Mesenchymal stem cell (in vitro differentiated cells and primary cell): Measurements from ENCODE around the gene KLHL6. TPM values are rescaled to one million over a fixed set of nuclear protein-coding genes. Genes with fewer than 3 reads are reported as not detected.
A peak's percentile ranks its signal among the peaks of the same experiment; 100 is the strongest.

Source experiments
- DNase-seq: peaks from one replicate; pipeline ENCODE4 v3.0.0-alpha.2; 2013
- H2AFZ ChIP-seq: one replicate; pipeline ENCODE4 v1.6.1; 2013; ENCODE audit warnings: low read depth, mild to moderate bottlenecking, control low read depth, inconsistent platforms, low read length, moderate library complexity
- H2AK5ac ChIP-seq: 2 replicates; pipeline ENCODE4 v1.6.1; 2013; ENCODE audit warnings: low read length, moderate library complexity, mild to moderate bottlenecking, inconsistent platforms; ENCODE audit not compliant: severe bottlenecking
- H2BK120ac ChIP-seq: one replicate; pipeline ENCODE4 v1.6.1; 2013; ENCODE audit warnings: low read depth, mild to moderate bottlenecking, inconsistent platforms, low read length, moderate library complexity
- H2BK12ac ChIP-seq, 2 experiments: one replicate each; pipeline ENCODE4 v1.6.1; 2013; ENCODE audit warnings: inconsistent platforms in 2 of 2, low read length in 2 of 2, mild to moderate bottlenecking in 2 of 2, moderate library complexity in 2 of 2, control low read depth in 1 of 2
- H2BK15ac ChIP-seq: one replicate; pipeline ENCODE4 v1.6.1; 2013; ENCODE audit warnings: mild to moderate bottlenecking, low read depth, inconsistent platforms; ENCODE audit not compliant: poor library complexity, severe bottlenecking
- H2BK5ac ChIP-seq: 2 replicates; pipeline ENCODE4 v1.6.1; 2013; ENCODE audit warnings: low read depth, mild to moderate bottlenecking, low read length, control low read depth, inconsistent platforms; ENCODE audit not compliant: poor library complexity, severe bottlenecking
- H3K14ac ChIP-seq, 2 experiments: one replicate each; pipeline ENCODE4 v1.6.1; 2013; ENCODE audit warnings: inconsistent platforms in 2 of 2, low read length in 2 of 2, control low read depth in 1 of 2, mild to moderate bottlenecking in 1 of 2, moderate library complexity in 1 of 2
- H3K18ac ChIP-seq, 2 experiments: one replicate each; pipeline ENCODE4 v1.6.1; 2013; ENCODE audit warnings: inconsistent platforms in 2 of 2, low read length in 2 of 2, control low read depth in 1 of 2, low read depth in 1 of 2, mild to moderate bottlenecking in 1 of 2
- H3K23ac ChIP-seq, 2 experiments: one replicate each; pipeline ENCODE4 v1.6.1; 2013; ENCODE audit warnings: inconsistent platforms in 2 of 2, low read length in 2 of 2, mild to moderate bottlenecking in 2 of 2, moderate library complexity in 2 of 2, control low read depth in 1 of 2
- H3K27ac ChIP-seq: 2 replicates; pipeline ENCODE4 v1.5.1; 2013; ENCODE audit warnings: mild to moderate bottlenecking, moderate library complexity, low read length, control low read depth, inconsistent platforms; ENCODE audit not compliant: poor library complexity, severe bottlenecking
- H3K27me3 ChIP-seq, 2 experiments: 2 replicates each; pipeline versions ENCODE4 v1.6.1 to v1.7.0; 2013; ENCODE audit warnings: low read length in 2 of 2, mild to moderate bottlenecking in 2 of 2, moderate library complexity in 2 of 2, control low read depth in 1 of 2, inconsistent platforms in 1 of 2; ENCODE audit not compliant: control insufficient read depth in 1 of 2, insufficient read depth in 1 of 2
- H3K36me3 ChIP-seq, 2 experiments: 2 replicates each; pipeline versions ENCODE4 v1.6.1 to v1.7.0; 2013; ENCODE audit warnings: low read length in 2 of 2, control low read depth in 1 of 2, inconsistent platforms in 1 of 2, low read depth in 1 of 2, mild to moderate bottlenecking in 1 of 2; ENCODE audit not compliant: insufficient read depth in 2 of 2, control insufficient read depth in 1 of 2
- H3K4ac ChIP-seq, 2 experiments: one replicate each; pipeline ENCODE4 v1.6.1; 2013; ENCODE audit warnings: inconsistent platforms in 2 of 2, low read length in 2 of 2, mild to moderate bottlenecking in 2 of 2, moderate library complexity in 2 of 2, control low read depth in 1 of 2, low read depth in 1 of 2
- H3K4me1 ChIP-seq: 2 replicates; pipeline ENCODE4 v1.6.1; 2013; ENCODE audit warnings: low read depth, low read length, control low read depth; ENCODE audit not compliant: control insufficient read depth, insufficient read depth
- H3K4me2 ChIP-seq: 2 replicates; pipeline ENCODE4 v1.6.1; 2013; ENCODE audit warnings: low read length, mild to moderate bottlenecking, inconsistent platforms; ENCODE audit not compliant: poor library complexity, severe bottlenecking
- H3K4me3 ChIP-seq, 2 experiments: 2 replicates each; pipeline versions ENCODE4 v1.5.1 to v1.7.0; 2013; ENCODE audit warnings: low read length in 2 of 2, mild to moderate bottlenecking in 2 of 2, control low read depth in 1 of 2, low read depth in 1 of 2; ENCODE audit not compliant: insufficient read depth in 1 of 2
- H3K79me1 ChIP-seq: replicated peaks from 2 replicates; pipeline ENCODE4 v1.6.1; 2013; ENCODE audit warnings: mild to moderate bottlenecking, control low read depth, low read length, inconsistent platforms; ENCODE audit not compliant: poor library complexity, severe bottlenecking
- H3K9ac ChIP-seq: 2 replicates; pipeline ENCODE4 v1.7.0; 2013; ENCODE audit warnings: mild to moderate bottlenecking, low read length, moderate library complexity
- H3K9me3 ChIP-seq: 2 replicates; pipeline ENCODE4 v1.7.0; 2013; ENCODE audit warnings: mild to moderate bottlenecking, low read length; ENCODE audit not compliant: control insufficient read depth
- H4K8ac ChIP-seq: one replicate; pipeline ENCODE4 v1.6.1; 2013; ENCODE audit warnings: inconsistent platforms, mild to moderate bottlenecking, low read length, moderate library complexity
- H4K91ac ChIP-seq: one replicate; pipeline ENCODE4 v1.6.1; 2013; ENCODE audit warnings: mild to moderate bottlenecking, low read length, inconsistent platforms
- WGBS: methylation state at CpG from one replicate; pipeline ENCODE4 v1.1.7; 2013; ENCODE audit warnings: mixed read lengths; 5-methylcytosine and 5-hydroxymethylcytosine counted together
- small RNA-seq: library from polyadenylated mRNA; stranded (forward); fragments of <200 nt; extraction: miRNeasy Mini kit (QIAGEN cat#:217004); gene quantifications from one replicate; pipeline ENCODE3, GENCODE V24; 2013; ENCODE audit warnings: low read depth

The KLHL6 gene

DNA sequence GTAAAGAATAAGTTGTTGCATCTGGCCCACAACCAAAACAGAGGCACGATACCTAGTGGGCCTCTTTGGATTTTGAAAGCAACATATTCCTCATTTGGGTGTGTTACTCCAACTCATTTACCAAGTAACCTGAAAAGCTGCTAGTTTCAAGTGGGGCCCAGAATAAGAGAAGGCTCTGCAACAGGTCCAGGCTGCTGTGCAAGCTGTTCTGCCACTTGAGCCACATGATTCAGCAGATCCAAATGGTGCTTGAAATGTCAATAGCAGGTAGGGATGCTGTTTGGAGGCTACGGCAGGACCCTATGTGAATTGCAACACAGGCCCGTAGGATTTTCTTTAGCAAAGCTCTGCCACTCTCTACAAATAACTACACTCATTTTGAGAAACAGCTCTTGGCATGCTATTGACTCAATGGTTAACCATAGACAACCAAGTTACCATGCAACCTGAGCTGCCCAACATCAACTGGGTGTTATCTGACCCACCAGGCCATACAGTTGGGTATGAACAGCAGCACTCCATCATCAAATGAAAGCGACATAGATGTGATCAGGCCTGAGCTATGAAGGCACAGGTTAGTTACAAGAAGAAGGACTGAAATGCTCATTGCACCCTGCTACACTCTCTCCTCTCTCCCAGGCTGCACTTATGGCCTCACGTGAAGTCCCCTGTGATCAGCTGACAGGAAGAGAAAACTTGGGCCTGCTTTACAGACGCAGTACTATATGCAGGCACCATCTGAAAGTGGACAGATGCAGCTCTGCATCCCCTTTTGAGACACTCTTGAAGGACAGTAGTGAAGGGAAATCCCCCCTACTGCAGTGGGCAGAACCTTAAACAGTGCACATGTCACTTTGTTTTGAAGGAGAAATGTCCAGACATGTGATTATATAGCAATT lies 117.6 kb downstream of the KLHL6 start:
- no peaks in the 10 kb centered on the region for H3K4me1 ChIP-seq
- no peak overlapping the region for H3K18ac ChIP-seq
- H4K8ac ChIP-seq: no peak overlapping the region
- no peaks in the 10 kb centered on the region for H3K36me3 ChIP-seq
- H3K4me3 ChIP-seq: no peak overlapping the region
- H3K27ac ChIP-seq: no peak overlapping the region
- DNase-seq: no peak
- H3K14ac ChIP-seq: peak overlapping the region in 1 of 2 experiments; percentile 75
- H4K91ac ChIP-seq: no peak overlapping the region
- no peak overlapping the region for H2BK5ac ChIP-seq
- H2BK15ac ChIP-seq: no peak overlapping the region
- H2BK12ac ChIP-seq: no peak overlapping the region
- H3K4ac ChIP-seq: no peak overlapping the region
- H3K9me3 ChIP-seq: peaks cover 7% of the 10 kb centered on the region
- no peak overlapping the region for H3K23ac ChIP-seq
- no peak overlapping the region for H2BK120ac ChIP-seq
- no peaks in the 10 kb centered on the region for H3K79me1 ChIP-seq
- no peak overlapping the region for H2AFZ ChIP-seq
- H3K9ac ChIP-seq: no peak overlapping the region
- peaks cover 23 to 26% of the 10 kb centered on the region in 2 experiments for H3K27me3 ChIP-seq
- no peak overlapping the region for H2AK5ac ChIP-seq
- 81% methylated on average over 6 of the region's 6 CpGs for WGBS
- H3K4me2 ChIP-seq: no peak overlapping the region

Small RNAs within 50 kb of the gene (small RNA-seq; reads per million reads assigned to genes)
- gene RF00092 (not detected), gene RF00394 (not detected), gene RF01241 (not detected), gene SNORA63D (39.4 reads per million, percentile 90 among the genes with 10 or more reads in this experiment)
